OCI-LY7 (cell line): ENCODE measurements around the gene FRS2.

Experiments used
- EZH2phosphoT487 ChIP-seq: fragments of 200-600 bp; sonication (generic); IDR thresholded peaks from 2 replicates; pipeline ENCODE4 v1.6.1; 2018; ENCODE audit warnings: low read depth, borderline replicate concordance, mild to moderate bottlenecking, mixed run types, antibody characterized with exemption, low read length, moderate library complexity, mixed read lengths
- TF ChIP-seq, protein P1 (sequence below): fragments of 200-600 bp; sonication (generic); conservative IDR thresholded peaks from 2 replicates; pipeline ENCODE4 v1.5.1; 2014; ENCODE audit warnings: mild to moderate bottlenecking, antibody characterized with exemption, low read length, moderate library complexity, mixed read lengths

DNA sequence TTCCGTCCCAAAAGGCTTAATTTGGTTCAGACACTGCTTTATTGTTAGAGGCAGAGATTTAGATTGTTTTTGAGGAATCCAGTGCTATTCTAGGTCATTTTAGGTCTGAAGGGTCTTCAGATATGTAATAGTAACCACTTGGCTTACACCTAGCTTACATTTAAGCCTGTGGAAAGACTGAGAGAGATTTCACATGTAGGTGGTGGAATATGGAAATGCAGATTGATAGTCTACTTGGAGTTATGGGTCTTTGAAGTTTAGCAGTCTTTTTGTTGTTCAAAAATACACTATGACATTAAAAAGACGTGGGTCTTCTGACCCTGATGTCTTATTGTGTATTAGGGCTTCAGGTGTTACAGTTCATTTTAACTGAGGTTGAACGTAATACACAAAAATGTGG is 63.7 kb downstream of the FRS2 start:
- TF ChIP-seq, protein P1, sequence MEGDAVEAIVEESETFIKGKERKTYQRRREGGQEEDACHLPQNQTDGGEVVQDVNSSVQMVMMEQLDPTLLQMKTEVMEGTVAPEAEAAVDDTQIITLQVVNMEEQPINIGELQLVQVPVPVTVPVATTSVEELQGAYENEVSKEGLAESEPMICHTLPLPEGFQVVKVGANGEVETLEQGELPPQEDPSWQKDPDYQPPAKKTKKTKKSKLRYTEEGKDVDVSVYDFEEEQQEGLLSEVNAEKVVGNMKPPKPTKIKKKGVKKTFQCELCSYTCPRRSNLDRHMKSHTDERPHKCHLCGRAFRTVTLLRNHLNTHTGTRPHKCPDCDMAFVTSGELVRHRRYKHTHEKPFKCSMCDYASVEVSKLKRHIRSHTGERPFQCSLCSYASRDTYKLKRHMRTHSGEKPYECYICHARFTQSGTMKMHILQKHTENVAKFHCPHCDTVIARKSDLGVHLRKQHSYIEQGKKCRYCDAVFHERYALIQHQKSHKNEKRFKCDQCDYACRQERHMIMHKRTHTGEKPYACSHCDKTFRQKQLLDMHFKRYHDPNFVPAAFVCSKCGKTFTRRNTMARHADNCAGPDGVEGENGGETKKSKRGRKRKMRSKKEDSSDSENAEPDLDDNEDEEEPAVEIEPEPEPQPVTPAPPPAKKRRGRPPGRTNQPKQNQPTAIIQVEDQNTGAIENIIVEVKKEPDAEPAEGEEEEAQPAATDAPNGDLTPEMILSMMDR: no peak
- TF ChIP-seq EZH2phosphoT487: no peak
